HEK293T (cell line): ENCODE results near the gene RNF135.

ENCODE experiments used
- BHLHE40 ChIP-seq: fragments of 450-650 bp; IDR thresholded peaks from 2 replicates; pipeline ENCODE4 v1.6.1; 2016; ENCODE audit warnings: mild to moderate bottlenecking, moderate library complexity, borderline replicate concordance
- CTBP1 ChIP-seq: fragments of 450-650 bp; IDR thresholded peaks from 2 replicates; pipeline ENCODE4 v1.6.1; 2016; ENCODE audit warnings: borderline replicate concordance
- ELF4 ChIP-seq: fragments of 450-650 bp; IDR thresholded peaks from 2 replicates; pipeline ENCODE4 v1.6.1; 2017; ENCODE audit warnings: antibody characterized with exemption
- FOXK2 ChIP-seq: fragments of 450-650 bp; IDR thresholded peaks from 2 replicates; pipeline ENCODE4 v1.6.1; 2016; ENCODE audit warnings: mild to moderate bottlenecking
- FOXM1 ChIP-seq: fragments of 450-650 bp; IDR thresholded peaks from 2 replicates; pipeline ENCODE4 v1.6.1; 2017; ENCODE audit warnings: mild to moderate bottlenecking, borderline replicate concordance
- HDGF ChIP-seq: fragments of 450-650 bp; IDR thresholded peaks from 2 replicates; pipeline ENCODE4 v1.6.1; 2017; ENCODE audit warnings: antibody characterized with exemption, borderline replicate concordance
- NFRKB ChIP-seq: fragments of 450-650 bp; IDR thresholded peaks from 2 replicates; pipeline ENCODE4 v1.6.1; 2016; ENCODE audit warnings: mild to moderate bottlenecking, moderate library complexity
- PKNOX1 ChIP-seq: fragments of 450-650 bp; IDR thresholded peaks from 2 replicates; pipeline ENCODE4 v1.6.1; 2016
- SP1 ChIP-seq: fragments of 450-650 bp; IDR thresholded peaks from 2 replicates; pipeline ENCODE4 v1.6.1; 2017

GRCh38 chr17:30954046-30954830 lies 16.6 kb upstream of the RNF135 start:
- TF ChIP-seq HDGF (no peak), CTBP1 (no peak), FOXM1 (no peak), BHLHE40 (no peak), SP1 (no peak), FOXK2 (no peak), PKNOX1 (no peak), ELF4 (no peak), NFRKB (no peak)
